ENCODE data around the gene ERCC8.
"Not testable (repeated sequence)": the region's sequence is repeated elsewhere in the genome, so short reads cannot be mapped to it uniquely, and the experiment has no call there.

The ERCC8 gene

DNA sequence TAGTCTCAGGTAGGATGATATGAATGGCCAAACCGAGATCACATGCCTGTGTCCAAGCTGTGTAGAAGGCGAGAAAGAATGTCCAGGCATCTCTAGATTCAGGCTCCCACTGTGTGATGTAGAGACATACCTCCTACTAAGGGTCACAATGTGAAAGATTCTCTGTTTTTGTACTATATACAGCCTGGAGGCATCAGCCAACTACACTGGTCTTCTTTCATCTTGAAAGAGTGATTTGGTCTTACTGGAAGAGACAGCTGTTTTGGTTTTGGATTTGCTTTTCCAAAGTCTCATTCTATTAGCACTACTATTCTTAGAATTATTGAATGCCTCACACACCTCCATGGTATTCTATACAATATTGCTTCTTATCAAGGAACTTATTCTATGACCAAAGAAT lies 26.4 kb downstream of the ERCC8 start:
- no peak for DNase-seq

DNA sequence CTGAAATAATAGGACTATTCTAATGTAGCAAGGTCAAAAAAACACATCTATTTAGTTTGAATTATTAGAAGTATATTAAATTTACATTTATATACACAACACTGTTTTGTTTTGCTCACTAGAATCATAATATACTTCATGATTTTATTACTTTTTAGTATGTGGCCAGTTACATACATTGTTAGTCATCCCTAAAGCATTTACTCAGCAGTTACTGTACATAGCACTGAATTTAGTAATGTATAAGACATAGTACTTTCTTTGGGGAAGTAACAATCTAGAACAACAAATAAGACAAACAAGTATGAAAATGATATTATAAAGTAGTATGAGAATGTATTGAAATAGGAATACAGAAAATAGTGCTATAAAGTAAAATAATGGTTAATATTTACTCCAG lies 28.2 kb downstream of the ERCC8 start:
- DNase-seq = no peak

DNA sequence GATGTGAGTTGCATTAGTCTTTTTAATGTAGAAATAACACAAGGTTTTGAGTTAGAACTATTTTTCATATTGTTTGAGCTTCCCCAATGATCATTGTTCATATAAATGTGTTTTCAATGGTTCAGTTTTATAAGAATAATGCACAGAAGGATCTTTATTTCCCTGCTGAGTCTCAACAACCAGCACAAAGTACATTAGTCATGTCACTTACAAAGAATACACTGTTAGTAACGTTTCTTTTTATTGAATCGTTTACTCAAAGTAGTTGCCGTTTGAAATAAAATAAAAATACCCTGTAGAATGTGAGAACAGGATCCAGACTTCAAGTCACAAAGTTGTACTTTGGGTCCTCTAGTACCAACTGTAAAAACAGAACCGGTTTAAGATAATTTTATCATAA lies 41.5 kb downstream of the ERCC8 start:
- DNase-seq = no peak

DNA sequence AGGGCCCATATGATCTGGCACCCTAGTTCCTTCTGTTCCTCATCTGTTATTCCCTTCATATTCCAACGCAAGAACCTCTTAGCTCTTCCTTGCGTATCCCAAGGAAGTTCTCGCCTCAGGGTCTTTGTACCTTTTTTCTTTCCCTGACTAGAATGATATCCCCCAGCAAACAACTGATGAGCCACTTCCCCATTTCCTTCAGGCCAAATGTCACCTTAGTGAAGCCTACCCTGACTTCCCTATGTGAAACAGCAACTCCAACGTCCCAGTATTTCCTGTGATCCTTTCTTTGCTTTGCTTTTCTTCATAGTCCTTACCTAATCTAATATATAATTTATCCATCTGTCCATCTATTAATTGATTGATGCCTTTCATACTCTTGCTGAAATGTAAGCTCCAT lies 47.9 kb downstream of the ERCC8 start:
- DNase-seq = no peak

DNA sequence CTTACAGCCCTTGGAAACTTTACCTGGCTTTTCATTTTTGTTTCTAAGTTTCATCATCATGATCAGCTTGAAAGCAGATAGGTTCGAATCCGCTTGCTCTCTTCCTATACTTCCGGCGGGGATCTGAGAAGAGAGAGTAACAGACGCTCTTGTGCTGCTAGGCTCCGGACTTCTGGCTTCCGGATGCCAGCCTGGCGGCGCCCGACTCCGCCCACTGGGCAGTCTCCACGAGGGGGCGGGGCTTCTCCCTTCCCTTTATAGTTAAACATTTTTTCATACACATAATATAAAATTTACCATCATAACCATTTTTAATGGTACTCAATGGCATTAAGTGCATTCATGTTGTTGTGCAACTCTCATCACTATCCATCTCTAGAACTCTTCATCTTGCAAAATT lies 51.3 kb downstream of the ERCC8 start:
- no peak for DNase-seq

DNA sequence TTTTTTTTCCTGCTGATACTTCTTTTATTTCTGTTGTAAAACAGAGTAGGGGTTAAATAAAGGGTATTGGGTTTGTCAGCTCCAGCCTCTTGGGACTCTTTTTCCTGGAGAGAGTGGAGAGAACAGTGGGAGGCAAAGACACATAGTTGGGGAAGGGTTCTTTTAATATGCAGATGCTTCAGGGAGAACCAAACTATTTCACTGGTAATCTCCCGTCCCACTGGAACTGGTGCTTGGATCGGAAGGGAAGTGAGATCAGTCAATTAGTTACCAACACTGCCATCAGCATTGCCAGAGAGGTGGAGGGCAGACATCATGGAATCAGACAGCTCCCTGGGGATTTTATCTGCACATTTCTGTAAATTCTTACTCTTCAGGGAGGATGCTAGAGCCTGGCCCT lies 53.2 kb downstream of the ERCC8 start:
- DNase-seq = no peak

DNA sequence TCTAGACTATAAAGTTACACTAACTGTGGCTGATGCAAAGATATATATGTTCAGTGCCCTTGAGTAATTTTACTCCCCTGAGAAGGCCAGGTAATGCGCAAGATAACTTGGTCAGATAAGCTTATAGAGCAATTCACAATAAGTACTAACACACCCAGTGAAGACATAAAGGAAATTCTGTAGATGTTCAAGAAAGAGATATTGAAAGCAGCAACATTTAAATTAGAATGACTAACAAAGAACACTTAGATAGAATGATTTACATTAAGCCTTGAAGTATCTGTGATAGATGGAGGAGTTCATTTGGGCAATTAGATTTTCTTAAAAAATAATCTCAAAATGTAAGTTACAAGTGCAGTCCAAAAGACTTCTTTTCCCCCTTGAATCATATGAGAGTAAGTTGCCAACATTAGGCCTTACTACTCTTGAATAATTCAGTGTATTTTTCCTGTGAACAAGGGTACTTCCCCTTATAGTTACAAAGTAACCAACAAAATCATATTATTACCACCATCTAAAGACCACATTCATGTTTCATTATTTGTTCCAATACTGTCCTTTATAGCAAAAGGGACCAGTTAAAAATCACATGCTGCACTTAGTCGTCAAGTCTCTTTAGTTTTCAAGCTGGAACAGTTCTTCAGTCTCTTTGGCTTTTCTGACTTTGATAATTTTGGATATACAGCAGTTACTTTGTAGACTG lies 56.4 kb downstream of the ERCC8 start:
- DNase-seq = no peak

DNA sequence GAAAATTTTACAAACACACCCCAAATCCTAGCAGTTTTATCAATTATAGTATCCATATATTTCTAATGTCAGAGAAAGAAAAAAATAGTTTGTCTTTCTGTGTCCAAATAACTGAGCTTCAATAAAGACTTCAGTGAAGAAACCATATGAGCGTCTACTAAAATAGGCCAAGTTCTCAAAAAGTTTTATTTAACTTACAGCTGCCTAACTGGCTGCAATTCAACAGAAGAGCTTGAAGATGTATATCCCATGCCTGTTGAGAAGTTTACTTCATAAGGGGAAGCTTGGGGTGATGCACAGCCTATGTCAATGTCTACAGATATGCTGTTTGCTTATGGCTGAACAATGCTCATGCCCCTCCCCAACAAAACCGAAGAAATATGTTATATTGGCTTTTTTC lies 57.1 kb downstream of the ERCC8 start:
- no peak for DNase-seq

DNA sequence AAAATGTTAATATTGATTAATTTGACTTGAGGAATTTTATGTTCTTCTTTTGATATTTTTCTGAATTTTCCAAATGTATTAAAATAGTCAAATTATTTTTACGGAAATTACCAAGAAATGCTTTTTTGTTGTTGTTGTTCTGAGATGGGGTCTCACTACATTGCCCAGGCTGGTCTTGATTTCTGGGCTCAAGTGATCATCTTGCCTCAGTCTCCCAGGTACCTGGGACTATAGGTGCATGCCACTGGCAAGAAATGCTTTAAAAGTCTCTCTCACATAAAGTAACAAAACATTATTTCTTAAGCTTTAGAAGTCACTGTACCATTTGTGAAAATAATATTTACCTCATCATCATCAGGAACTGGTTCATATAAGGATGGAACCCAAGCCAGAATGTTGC lies 57.8 kb downstream of the ERCC8 start:
- DNase-seq = no peak

DNA sequence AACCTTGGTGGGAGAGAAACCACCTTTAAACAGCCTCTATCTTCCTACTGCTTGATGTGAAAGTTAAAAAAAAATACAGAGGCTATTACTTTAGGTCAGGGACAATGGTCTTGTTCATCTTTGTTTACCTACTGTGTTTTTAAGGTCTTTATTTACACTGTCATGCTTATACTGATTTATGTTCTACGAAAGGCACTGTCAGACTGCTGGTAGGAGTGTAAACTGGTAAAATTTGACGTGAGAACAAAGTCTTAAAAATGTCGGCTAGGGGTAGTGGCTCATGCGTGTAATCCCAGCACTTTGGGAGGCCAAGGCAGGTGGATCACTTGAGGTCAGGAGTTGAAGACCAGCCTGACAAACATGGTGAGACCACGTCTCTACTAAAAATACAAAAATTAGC lies 58.7 kb downstream of the ERCC8 start:
- no peak for DNase-seq

DNA sequence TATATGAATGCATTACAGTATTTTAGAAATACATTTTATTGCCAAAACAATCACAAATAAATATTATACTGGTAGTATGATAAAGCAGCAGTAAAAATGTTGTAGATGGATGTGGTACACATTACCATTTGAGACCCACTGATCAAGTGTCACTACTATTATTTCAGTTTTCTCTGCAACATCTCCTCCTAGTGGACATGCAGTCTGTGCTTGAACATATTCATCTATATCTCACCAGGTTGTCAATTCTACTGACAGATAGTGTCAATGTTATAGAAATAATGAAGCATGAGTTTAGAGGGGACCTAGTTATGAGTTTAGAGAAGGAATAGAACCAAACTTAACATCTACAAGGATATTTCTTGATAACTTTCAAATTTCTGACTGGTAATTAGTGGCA lies 61.6 kb downstream of the ERCC8 start:
- no peak for DNase-seq

DNA sequence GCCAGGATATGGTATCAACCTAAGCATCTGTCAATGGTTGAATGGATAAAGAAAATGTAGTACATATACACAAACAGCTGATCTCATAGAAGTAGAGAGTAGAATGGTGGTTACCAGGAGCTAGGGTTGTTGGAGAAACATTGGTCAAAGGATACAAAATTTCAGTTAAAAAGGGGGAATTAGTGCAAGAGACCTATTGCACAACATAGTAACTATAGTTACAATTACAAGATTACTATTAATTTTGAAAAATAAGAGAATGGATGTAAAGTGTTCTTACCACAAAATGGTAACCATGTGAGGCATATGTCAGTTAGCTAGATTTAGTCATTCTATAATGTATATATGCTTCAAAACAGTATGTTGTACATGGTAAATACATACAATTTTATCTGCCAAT lies 72.0 kb downstream of the ERCC8 start:
- DNase-seq = no peak

DNA sequence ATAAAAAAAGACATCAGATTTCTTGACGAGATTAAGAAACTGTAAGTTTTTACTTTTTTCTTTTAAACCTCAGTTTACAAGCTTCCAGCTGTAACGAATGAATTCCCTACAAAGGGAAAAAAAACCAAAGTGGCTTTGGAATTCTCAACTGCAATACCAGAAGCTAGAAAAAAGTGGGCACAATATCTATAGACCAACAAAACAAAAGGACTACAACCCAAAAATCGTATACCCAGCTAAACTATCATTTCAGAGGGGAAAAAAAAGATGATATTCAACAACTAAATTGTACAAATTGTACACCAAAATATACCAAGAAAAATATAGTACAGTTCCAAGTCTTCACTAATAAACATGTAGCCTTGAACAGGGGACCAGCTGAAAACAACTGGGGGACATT lies 74.0 kb downstream of the ERCC8 start:
- DNase-seq = no peak

DNA sequence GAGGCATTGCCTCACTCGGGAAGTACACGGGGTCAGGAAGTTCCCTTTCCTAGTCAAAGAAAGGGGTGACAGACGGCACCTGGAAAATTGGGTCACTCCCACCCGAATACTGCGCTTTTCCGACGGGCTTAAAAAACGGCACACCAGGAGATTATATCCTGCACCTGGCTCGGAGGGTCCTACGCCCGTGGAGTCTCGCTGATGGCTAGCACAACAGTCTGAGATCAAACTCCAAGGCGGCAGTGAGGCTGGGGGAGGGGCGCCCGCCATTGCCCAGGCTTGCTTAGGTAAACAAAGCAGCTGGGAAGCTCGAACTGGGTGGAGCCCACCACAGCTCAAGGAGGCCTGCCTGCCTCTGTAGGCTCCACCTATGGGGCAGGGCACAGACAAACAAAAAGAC lies 84.3 kb downstream of the ERCC8 start:
- DNase-seq = not testable (repeated sequence)

DNA sequence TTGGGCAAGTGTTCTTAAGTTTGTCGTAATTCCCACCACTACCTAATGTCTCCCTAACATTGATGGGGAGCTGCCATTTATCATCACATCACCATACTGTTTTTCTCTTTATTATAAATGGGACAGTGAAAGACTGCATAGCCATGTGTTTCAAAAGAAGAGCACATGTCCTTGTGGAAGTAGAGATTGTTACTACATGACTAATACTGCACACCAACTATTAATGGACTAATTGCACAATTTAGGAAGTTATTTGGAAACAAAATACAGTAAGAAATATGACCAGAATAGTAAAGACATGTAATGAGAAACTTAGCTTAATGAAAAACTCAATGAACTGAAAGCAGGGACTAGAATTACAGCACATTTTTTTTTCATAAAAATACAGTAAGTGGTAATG lies 88.8 kb downstream of the ERCC8 start:
- no peak for DNase-seq

DNA sequence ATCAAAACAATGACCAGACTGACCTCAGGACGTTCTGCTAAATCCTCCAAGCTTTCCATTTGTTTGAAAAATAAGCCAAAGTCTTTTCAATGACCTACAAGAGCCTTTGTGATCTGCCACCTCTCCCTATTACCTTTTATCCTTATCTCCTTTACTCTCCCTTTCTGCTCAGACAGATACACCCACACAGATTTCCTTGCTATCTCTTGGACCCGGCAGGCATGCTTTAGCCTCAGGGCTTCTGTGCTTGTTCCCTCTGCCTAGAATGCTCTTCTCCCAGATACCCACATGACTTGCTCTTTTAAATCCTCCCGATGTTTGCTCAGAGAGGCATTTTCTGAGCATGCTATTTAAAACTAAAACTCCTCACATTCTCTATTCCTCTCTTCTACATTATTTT lies 91.9 kb downstream of the ERCC8 start:
- no peak for DNase-seq

DNA sequence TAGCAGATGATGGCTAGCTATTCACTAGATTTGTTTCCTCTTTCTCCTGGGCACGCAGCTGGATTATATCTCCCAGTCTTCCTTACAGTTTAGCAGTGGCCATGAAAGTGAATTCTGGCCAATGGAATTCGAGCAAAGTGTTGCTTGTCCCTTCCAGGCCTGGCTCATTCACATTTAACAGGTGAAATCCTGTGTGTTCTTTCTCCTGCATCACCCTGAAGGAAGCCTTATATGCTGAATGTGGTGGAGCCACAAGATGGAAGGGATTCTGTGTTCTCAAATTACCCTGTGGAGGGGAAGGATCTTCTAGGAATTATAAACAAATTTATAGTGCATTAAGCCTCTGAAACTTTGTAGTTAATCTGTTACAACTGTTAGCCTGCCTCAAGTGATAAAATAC lies 92.6 kb downstream of the ERCC8 start:
- DNase-seq = no peak

DNA sequence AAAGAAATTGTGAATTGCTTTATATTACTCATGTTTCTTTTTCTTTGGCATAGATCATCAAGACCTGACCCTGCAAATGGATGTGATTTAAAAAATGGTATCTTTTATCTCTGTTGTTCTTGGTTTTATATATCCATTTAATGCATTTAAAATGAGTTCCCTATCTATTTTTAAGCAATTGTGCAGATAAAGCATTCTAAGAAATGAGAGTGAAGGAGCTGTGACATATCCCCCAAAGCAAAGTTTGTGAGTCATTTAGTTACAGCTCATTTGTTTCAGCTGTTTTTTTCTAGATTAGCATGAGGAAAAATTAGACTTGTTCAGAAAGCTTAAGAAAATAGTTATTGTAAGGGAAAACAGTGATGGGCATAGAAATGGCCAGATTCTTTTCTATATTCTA lies 93.2 kb downstream of the ERCC8 start:
- DNase-seq = no peak

DNA sequence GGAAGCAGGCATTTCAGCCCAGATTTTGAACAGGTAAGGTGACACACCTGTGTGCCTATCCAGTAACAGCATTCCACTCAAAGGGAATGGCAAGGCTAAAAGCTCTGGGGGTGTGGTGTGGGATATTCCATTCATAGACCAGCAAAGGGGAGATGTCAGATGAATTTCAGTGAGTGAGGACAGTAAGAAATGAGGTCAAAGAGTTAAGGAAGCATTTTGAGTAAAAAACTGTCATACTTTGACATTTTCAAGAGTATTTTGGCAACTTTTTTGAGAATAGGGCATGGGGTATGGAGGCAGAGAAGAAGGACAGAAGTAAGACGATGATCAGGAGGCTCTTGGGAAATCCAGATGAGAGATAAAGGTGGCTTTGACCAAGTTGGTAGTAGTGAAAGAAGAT lies 98.6 kb downstream of the ERCC8 start:
- DNase-seq = no peak

DNA sequence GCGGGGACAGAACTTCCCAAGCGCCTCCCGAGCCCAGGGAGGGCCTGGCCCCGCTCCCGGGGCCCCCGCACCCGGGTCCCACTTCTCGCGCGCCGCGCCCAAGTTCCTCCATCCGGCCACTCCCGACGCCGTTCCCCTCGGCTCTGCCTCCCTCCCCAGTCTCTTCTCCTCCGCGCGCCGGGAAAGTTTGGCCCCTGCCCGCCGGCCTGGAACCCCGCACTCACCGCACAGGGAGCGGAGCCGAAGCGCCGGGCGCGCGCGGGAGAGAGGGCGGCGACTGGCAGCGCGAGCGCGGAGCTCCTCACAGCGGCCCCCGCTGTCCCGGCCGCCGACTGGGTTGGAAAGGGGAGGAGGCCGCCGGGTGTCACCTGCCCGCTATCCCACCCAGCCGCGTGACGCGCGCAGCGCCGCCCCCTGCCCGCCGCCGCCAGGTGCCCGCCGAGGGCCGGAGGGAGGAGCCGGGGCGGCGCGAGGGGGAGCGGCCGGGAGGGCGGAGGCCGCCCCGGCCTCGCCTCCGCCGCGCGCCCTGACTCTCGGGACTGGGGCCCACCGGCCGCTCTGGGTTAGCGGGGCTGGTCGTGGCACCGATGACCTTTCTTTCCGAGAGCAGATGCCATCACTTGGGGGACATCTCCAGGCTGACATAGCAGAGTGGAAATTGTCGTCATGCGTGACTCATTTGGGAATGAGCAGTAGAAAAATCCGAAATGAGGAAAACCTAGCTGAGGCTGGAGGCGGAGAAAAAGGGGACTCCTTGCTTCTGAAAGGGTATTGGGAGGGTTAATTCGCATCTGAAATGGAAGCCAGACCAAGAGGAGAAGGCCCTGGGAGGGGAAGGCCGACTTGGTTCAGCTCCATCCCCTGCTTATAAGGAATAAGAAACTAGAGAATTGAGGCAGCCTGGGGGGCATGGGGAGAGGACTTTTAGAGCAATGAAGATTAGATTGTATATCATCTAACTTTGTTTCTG lies 100.6 kb downstream of the ERCC8 start, which contains the start of gene ELOVL7:
Gene ELOVL7, minus strand, starts transcription at position 334 of the 970 bp plus-strand sequence. CDS start 56,872 bp downstream, outside the sequence.
- DNase-seq = peak; percentile 82

DNA sequence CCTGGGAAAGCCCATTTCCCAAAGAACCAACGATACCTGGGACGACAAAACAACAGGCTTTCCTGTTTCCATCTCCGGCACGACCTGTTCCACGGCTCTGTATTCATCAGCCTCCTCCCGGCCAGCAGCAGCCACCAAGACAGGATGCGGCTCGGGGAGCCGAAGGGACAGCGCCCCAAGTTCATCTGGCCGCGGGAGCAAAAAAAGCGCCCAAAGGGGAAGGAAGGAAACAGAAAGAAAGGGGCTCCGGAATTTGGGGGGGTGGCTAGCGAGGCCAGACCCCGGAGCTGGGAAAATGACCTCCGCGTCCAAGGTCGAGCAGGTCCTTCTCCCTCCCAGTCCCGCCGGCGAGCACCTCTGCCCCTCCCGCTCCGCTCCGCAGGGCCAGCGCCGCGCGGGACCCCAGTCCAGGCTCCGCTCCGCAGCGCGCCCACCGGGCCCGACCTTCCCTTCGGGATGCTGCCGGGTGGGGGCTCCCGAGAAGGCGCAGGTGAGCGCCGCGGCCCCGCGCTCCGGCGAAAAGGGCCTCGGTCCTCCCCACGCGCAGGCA lies 101.4 kb downstream of the ERCC8 start:
- peak; percentile 71 for DNase-seq

DNA sequence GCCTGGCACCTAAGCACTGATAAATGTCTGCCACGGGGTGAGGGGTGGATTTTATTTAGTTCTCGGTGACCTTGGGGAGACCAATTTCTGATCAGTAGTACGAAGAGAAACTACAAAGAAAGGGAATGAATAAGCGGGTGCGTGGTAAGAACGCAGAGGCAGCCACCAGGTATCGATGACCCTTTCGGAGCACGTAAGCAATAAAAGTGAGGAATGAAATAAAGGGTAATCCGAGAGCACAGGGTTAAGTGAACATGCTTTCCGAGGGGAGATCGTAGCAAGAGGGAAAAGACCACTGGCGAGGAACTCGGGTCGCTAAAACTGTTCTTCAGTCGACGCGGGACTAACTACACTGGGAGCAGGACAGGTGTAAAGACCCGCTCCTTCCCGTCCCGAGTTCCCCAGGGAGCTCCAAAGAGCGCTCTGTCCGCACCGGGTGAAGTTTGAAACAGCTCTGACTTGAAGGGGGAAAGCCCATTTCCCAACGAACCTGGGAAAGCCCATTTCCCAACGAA lies 101.9 kb downstream of the ERCC8 start:
- peak; percentile 62 for DNase-seq

DNA sequence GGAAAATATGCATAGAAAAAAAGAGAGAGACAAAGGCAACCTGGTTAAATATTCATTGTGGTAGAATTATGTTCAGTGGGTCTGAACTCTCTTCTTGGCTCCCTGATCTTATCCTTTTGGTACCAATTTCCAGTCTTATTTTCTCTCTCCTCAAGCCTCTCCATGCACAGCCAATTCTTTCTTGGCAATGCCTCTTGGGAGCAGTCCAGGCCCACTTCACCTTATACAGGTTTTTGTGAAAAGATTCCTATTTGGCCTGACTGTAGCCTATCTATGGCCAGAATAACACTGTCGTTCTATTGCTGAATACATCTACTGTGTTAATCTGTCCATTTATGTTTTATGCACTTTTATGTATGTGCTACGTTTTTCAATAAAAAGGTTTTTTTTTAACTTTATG lies 103.5 kb downstream of the ERCC8 start:
- no peak for DNase-seq

All from right kidney (tissue), 1 donor.